HepG2 (cell line): ENCODE measurements around the gene PPP1R18. TPM values are rescaled to one million over a fixed set of nuclear protein-coding genes. Genes with fewer than 3 reads are reported as not detected.

Source experiments
- FOSL2 ChIP-seq: sonication (generic); formaldehyde crosslinking; IDR thresholded peaks from 2 replicates; pipeline ENCODE4 v1.4.0; 2020; ENCODE audit warnings: missing genetic modification reagents
- KLF6 ChIP-seq: IDR thresholded peaks from 2 replicates; pipeline ENCODE4 v1.8.0; 2016; ENCODE audit warnings: missing biosample characterization, missing genetic modification reagents
- MTA1 ChIP-seq: sonication (generic); formaldehyde crosslinking; IDR thresholded peaks from 2 replicates; pipeline ENCODE4 v1.4.0; 2020; ENCODE audit warnings: missing genetic modification reagents, mild to moderate bottlenecking, borderline replicate concordance
- NFAT5 ChIP-seq: sonication (generic); formaldehyde crosslinking; IDR thresholded peaks from 2 replicates; pipeline ENCODE4 v1.4.0; 2020; ENCODE audit warnings: missing genetic modification reagents
- NR1H2 ChIP-seq: sonication (generic); formaldehyde crosslinking; IDR thresholded peaks from 2 replicates; pipeline ENCODE4 v1.8.1; 2022; ENCODE audit warnings: low read depth, missing genetic modification reagents, borderline replicate concordance
- NR3C1 ChIP-seq: sonication (generic); formaldehyde crosslinking; IDR thresholded peaks from 2 replicates; pipeline ENCODE4 v1.4.0; 2020; ENCODE audit warnings: missing genetic modification reagents
- PATZ1 ChIP-seq: sonication (generic); formaldehyde crosslinking; IDR thresholded peaks from 2 replicates; pipeline ENCODE4 v1.4.0; 2020; ENCODE audit warnings: missing genetic modification reagents
- PLRG1 ChIP-seq: fragments of 450-650 bp; conservative IDR thresholded peaks from 2 replicates; pipeline ENCODE4 v1.6.1; 2016
- POGK ChIP-seq: sonication (generic); formaldehyde crosslinking; conservative IDR thresholded peaks from 2 replicates; pipeline ENCODE4 v1.8.0; 2022; ENCODE audit warnings: mild to moderate bottlenecking, moderate library complexity, missing genetic modification reagents
- PPARG ChIP-seq: conservative IDR thresholded peaks from 2 replicates; pipeline ENCODE4 v1.6.1; 2016; ENCODE audit warnings: missing biosample characterization, missing genetic modification reagents
- RAD51 ChIP-seq: fragments of 450-650 bp; IDR thresholded peaks from 2 replicates; pipeline ENCODE4 v1.6.1; 2016; ENCODE audit warnings: borderline replicate concordance
- SNAPC2 ChIP-seq: sonication (generic); formaldehyde crosslinking; IDR thresholded peaks from 2 replicates; pipeline ENCODE4 v1.8.1; 2022; ENCODE audit warnings: mild to moderate bottlenecking, missing genetic modification reagents
- ZBTB20 ChIP-seq: sonication (generic); formaldehyde crosslinking; IDR thresholded peaks from 2 replicates; pipeline ENCODE4 v1.8.1; 2023; ENCODE audit warnings: missing genetic modification reagents, low read depth, mild to moderate bottlenecking, borderline replicate concordance
- ZBTB37 ChIP-seq: sonication (generic); formaldehyde crosslinking; IDR thresholded peaks from 2 replicates; pipeline ENCODE4 v1.4.0; 2020; ENCODE audit warnings: mild to moderate bottlenecking, missing genetic modification reagents
- ZNF263 ChIP-seq: sonication (generic); formaldehyde crosslinking; IDR thresholded peaks from 2 replicates; pipeline ENCODE4 v1.4.0; 2020; ENCODE audit warnings: missing genetic modification reagents
- ZNF468 ChIP-seq: sonication (generic); formaldehyde crosslinking; IDR thresholded peaks from 2 replicates; pipeline ENCODE4 v1.8.0; 2022; ENCODE audit warnings: mild to moderate bottlenecking, moderate library complexity, missing genetic modification reagents
- ZNF496 ChIP-seq: sonication (generic); formaldehyde crosslinking; IDR thresholded peaks from 2 replicates; pipeline ENCODE4 v1.8.1; 2023; ENCODE audit warnings: mild to moderate bottlenecking, moderate library complexity, missing genetic modification reagents; ENCODE audit not compliant: insufficient replicate concordance
- ZNF7 ChIP-seq: IDR thresholded peaks from 2 replicates; pipeline ENCODE4 v1.6.1; 2016; ENCODE audit warnings: missing biosample characterization, missing genetic modification reagents
- ZNF883 ChIP-seq: sonication (generic); formaldehyde crosslinking; IDR thresholded peaks from 2 replicates; pipeline ENCODE4 v1.5.1; 2020; ENCODE audit warnings: mild to moderate bottlenecking, missing genetic modification reagents; ENCODE audit errors: not compliant biosample characterization
- polyA plus RNA-seq, 8 experiments: library from polyadenylated mRNA; depleted of rRNA in 3 of 8; stranded (reverse) in 7 of 8; unstranded in 1 of 8; fragments of >200 nt; fragmentation: Illumina TruSeq in 4 of 8; extraction: Trizol in 4 of 8; gene quantifications; 2 replicates each; pipeline versions ENCODE4 v1.2.1 to v1.2.3, GENCODE V29; 2011 to 2016; ENCODE audit warnings: low read depth in 4 of 8, missing spikeins in 1 of 8, mixed read lengths in 1 of 8; ENCODE audit not compliant: insufficient read depth in 1 of 8
- total RNA-seq, 5 experiments: library from RNA; depleted of rRNA; stranded (reverse); fragments of >200 nt; fragmentation: Illumina TruSeq; extraction: Trizol; gene quantifications; 2 replicates each; pipeline ENCODE4 v1.2.3, GENCODE V29; 2016; ENCODE audit warnings: low read depth in 1 of 5

PPP1R18 gene
- total and polyA plus RNA-seq, 2 of the 13 experiments (the other 11 are each of a cell fraction or from before 2014, with no cell fraction given) = 4.9 to 9.2 TPM

GRCh38 chr6:30687659-30688431, 1.4 kb upstream of the PPP1R18 start (continued):
- peak; percentile 52; the same call in 1 of the 2 replicates for TF ChIP-seq PATZ1 (CRISPR knock-in tag)
- TF ChIP-seq ZNF468 (CRISPR knock-in tag) = no peak
- TF ChIP-seq ZNF496 (CRISPR knock-in tag) = no peak
- TF ChIP-seq FOSL2 (CRISPR knock-in tag) = no peak
- no peak for TF ChIP-seq ZNF883 (CRISPR knock-in tag)
- no peak for TF ChIP-seq NFAT5 (CRISPR knock-in tag)
- TF ChIP-seq NR3C1 (CRISPR knock-in tag) = no peak
- TF ChIP-seq NR1H2 (CRISPR knock-in tag) = no peak
- no peak for TF ChIP-seq ZBTB20 (CRISPR knock-in tag)
- TF ChIP-seq MTA1 = 0 out of 2 replicates have a peak, but pooled peaks have one; percentile 3
- TF ChIP-seq ZBTB37 (CRISPR knock-in tag) = no peak
- no peak for TF ChIP-seq SNAPC2 (CRISPR knock-in tag)
- TF ChIP-seq KLF6 = no peak
- TF ChIP-seq ZNF263 (CRISPR knock-in tag) = no peak
- no peak for TF ChIP-seq RAD51
- no peak for TF ChIP-seq POGK (CRISPR knock-in tag)
- TF ChIP-seq PLRG1 = no peak
- no peak for TF ChIP-seq ZNF7
- TF ChIP-seq PPARG = no peak; the same call in 1 of the 2 replicates
